T-helper 22 cell (primary cell): ENCODE results near the gene TOR1B.

ENCODE experiments used
- DNase-seq: peaks from one replicate; pipeline ENCODE4 v3.0.0-alpha.2; 2020; ENCODE audit warnings: low read depth

Gene TOR1B

GRCh38 chr9:129814432-129815223 is 11.6 kb downstream of the TOR1B start:
- DNase-seq, result no peak

- DNase-seq, result no peak
Measured at GRCh38 chr9:129815278-129815677, 12.3 kb downstream of the TOR1B start.

- DNase-seq, result no peak
Measured at GRCh38 chr9:129816501-129817435, 13.8 kb downstream of the TOR1B start.

- DNase-seq, result no peak
Measured at GRCh38 chr9:129822898-129823541, 20.0 kb downstream of the TOR1B start.

GRCh38 chr9:129823542-129823934 is 20.6 kb downstream of the TOR1B start:
- DNase-seq, result no peak

GRCh38 chr9:129823935-129824601 is 21.1 kb downstream of the TOR1B start, which contains the start of gene TOR1A:
Gene TOR1A (minus strand): TSS chr9:129824136. CDS start chr9:129824085, 51 bp downstream.
- DNase-seq, result peak; percentile 84

- DNase-seq, result no peak
Measured at GRCh38 chr9:129826344-129826743, 23.4 kb downstream of the TOR1B start.

GRCh38 chr9:129826759-129827158 is 23.8 kb downstream of the TOR1B start:
- no peak for DNase-seq

- no peak for DNase-seq
Measured at GRCh38 chr9:129828051-129828450, 25.1 kb downstream of the TOR1B start.

- DNase-seq, result no peak
Measured at GRCh38 chr9:129828969-129829368, 26.0 kb downstream of the TOR1B start.

- no peak for DNase-seq
Measured at GRCh38 chr9:129832982-129833381, 30.0 kb downstream of the TOR1B start.

- peak; percentile 38 for DNase-seq
Measured at GRCh38 chr9:129834489-129835127, 31.6 kb downstream of the TOR1B start.

- DNase-seq, result peak; percentile 94
Measured at GRCh38 chr9:129835128-129835859, 32.3 kb downstream of the TOR1B start, which contains the start of the genes C9orf78 and USP20. Gene C9orf78 (minus strand): TSS chr9:129835275. CDS start chr9:129835221, 54 bp downstream. Gene USP20 (plus strand): TSS chr9:129835458. CDS start chr9:129852556, 17,098 bp downstream.

GRCh38 chr9:129835860-129836223 is 32.9 kb downstream of the TOR1B start:
- DNase-seq, result no peak

GRCh38 chr9:129836311-129837007 is 33.5 kb downstream of the TOR1B start:
- DNase-seq, result peak; percentile 48

GRCh38 chr9:129838707-129839259 is 35.8 kb downstream of the TOR1B start:
- peak; percentile 24 for DNase-seq

GRCh38 chr9:129839324-129840023 is 36.5 kb downstream of the TOR1B start:
- DNase-seq, result no peak

GRCh38 chr9:129840034-129840433 is 37.0 kb downstream of the TOR1B start:
- no peak for DNase-seq

- DNase-seq, result no peak
Measured at GRCh38 chr9:129841071-129841470, 38.1 kb downstream of the TOR1B start.
